Lower leg skin (tissue), 3 donors: Measurements from ENCODE around the gene UBA1.

Experiments used
- CTCF ChIP-seq, 3 donors: fragments of 450-650 bp; IDR thresholded peaks; one replicate each; pipeline ENCODE4 v1.5.1; 2016; ENCODE audit warnings: antibody characterized with exemption in 3 of 3, mild to moderate bottlenecking in 3 of 3, moderate library complexity in 2 of 3
- POLR2A ChIP-seq, 2 donors: fragments of 450-650 bp; IDR thresholded peaks; one replicate each; pipeline ENCODE4 v1.6.1; 2016 to 2017; ENCODE audit warnings: antibody characterized with exemption in 2 of 2, mild to moderate bottlenecking in 1 of 2, moderate library complexity in 1 of 2

GRCh38 chrX:47241201-47242011 is 47.8 kb downstream of the UBA1 start:
- TF ChIP-seq CTCF (IDR thresholded peaks at IDR 0.05) (no peak), POLR2A (IDR thresholded peaks at IDR 0.05) (no peak)
